ENCODE results near the gene TP73. TPM values are rescaled to one million over a fixed set of nuclear protein-coding genes. Genes with fewer than 3 reads are reported as not detected.

TP73 gene
- total RNA-seq, 1 experiment from 2014 or later = 0.82 TPM

- CTCF ChIA-PET = interaction anchor here (0.8 kb wide), 2 partner anchors 29 to 42 kb away, joined by 3 read pairs; no protein-coding TSS in a partner anchor
- Mint-ChIP-seq H3K27ac (ENCODE audit: low read depth, unreplicated experiment) (no peak overlapping the region), H3K27me3 (ENCODE audit: insufficient read depth, unreplicated experiment) (peaks cover 11% of the 10 kb centered on the region), H3K4me3 (ENCODE audit: unreplicated experiment) (no peak overlapping the region), H3K4me1 (ENCODE audit: insufficient read depth, unreplicated experiment) (peaks cover 10% of the 10 kb centered on the region), H3K9me3 (ENCODE audit: unreplicated experiment) (no peaks in the 10 kb centered on the region), H3K36me3 (ENCODE audit: insufficient read depth, unreplicated experiment) (no peaks in the 10 kb centered on the region)
- no TSS peak for BruUV-seq (replicated peaks)
- POLR2A ChIA-PET = no interaction called here
- DNase-seq (ENCODE audit: unreplicated experiment) = no peak
- no peak for TF ChIP-seq CTCF (IDR thresholded peaks at IDR 0.05; ENCODE audit: unreplicated experiment)
- intact Hi-C loops (cut with micrococcal nuclease) = no loop called here
Observed at GRCh38 chr1:3681898-3682806, 29.8 kb downstream of the TP73 start.

DNA sequence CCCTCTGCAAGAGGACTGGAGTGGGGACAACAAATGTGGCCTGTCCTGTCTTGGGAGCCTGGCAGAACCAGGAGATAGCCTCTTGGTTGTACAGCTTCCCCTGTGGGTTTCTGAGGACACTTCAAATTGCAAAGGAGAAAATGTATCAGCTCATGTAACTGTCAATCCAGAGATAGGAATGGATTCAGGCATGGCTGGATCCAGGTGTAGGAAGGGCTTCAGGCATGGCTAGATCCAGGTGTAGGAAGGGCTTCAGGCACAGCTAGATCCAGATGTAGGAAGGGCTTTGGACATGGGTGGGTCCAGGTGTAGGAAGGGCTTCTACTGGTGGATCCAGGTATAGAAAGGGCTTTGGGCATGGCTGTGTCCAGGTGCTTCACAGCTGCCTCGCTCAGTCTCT lies 30.9 kb downstream of the TP73 start:
- ChIA-PET CTCF (no interaction called here), POLR2A (no interaction called here)
- Mint-ChIP-seq H3K27ac (ENCODE audit: low read depth, unreplicated experiment) (no peak overlapping the region), H3K9me3 (ENCODE audit: unreplicated experiment) (no peaks in the 10 kb centered on the region), H3K4me3 (ENCODE audit: unreplicated experiment) (no peak overlapping the region), H3K4me1 (ENCODE audit: insufficient read depth, unreplicated experiment) (peaks cover 10% of the 10 kb centered on the region), H3K36me3 (ENCODE audit: insufficient read depth, unreplicated experiment) (no peaks in the 10 kb centered on the region), H3K27me3 (ENCODE audit: insufficient read depth, unreplicated experiment) (peaks cover 11% of the 10 kb centered on the region)
- no peak for DNase-seq (ENCODE audit: unreplicated experiment)
- no peak for TF ChIP-seq CTCF (IDR thresholded peaks at IDR 0.05; ENCODE audit: unreplicated experiment)
- BruUV-seq (replicated peaks) = no TSS peak
- intact Hi-C loops (cut with micrococcal nuclease) = no loop called here

DNA sequence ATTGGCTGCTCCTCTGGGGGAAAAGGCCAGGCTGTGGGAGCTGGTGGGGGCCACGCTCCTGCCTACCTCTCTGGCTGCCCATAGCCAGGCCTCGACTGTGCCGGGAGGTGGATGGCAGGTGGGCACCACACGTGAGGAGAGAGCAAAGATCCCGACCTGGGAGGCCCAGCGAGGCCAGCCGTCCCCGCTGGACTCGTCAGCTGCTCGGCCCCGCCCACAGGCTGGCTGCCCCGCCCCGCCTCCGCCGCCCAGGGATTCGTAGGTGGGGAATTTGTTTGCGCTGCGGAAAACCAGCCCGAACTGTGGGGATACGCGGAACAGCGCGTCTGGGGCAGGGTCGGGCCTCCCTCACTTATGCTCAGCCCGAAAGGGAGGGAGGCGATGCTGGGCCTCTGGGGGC lies 31.7 kb downstream of the TP73 start:
- Mint-ChIP-seq H3K4me3 (ENCODE audit: unreplicated experiment) (no peak overlapping the region), H3K27me3 (ENCODE audit: insufficient read depth, unreplicated experiment) (peaks cover 9% of the 10 kb centered on the region), H3K36me3 (ENCODE audit: insufficient read depth, unreplicated experiment) (no peaks in the 10 kb centered on the region), H3K27ac (ENCODE audit: low read depth, unreplicated experiment) (no peak overlapping the region), H3K9me3 (ENCODE audit: unreplicated experiment) (no peaks in the 10 kb centered on the region), H3K4me1 (ENCODE audit: insufficient read depth, unreplicated experiment) (peaks cover 10% of the 10 kb centered on the region)
- BruUV-seq (replicated peaks) = no TSS peak
- ChIA-PET CTCF (no interaction called here), POLR2A (no interaction called here)
- TF ChIP-seq CTCF (IDR thresholded peaks at IDR 0.05; ENCODE audit: unreplicated experiment) = no peak
- intact Hi-C loops (cut with micrococcal nuclease) = no loop called here
- no peak for DNase-seq (ENCODE audit: unreplicated experiment)

DNA sequence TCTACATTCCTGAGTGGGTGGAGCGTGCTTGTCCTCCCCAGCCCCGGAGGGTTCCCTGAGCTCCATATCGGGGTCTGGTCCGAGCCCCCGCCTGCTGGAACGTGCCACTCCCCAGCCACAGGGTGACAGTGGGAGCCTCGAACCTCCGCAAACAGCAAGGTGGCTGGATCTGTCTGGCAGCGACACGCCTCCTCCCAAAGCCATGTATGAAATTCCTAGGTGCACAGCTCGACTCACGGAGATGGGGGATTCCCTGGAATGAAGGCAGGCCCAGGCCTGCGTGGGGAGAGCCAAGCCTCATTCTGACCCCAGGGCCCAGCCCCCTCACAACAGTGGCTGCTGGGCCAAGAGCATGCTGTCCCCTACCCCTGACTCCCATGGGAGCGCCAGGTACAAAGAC lies 32.9 kb downstream of the TP73 start:
- H3K9me3 Mint-ChIP-seq (ENCODE audit: unreplicated experiment) = no peaks in the 10 kb centered on the region
- POLR2A ChIA-PET = no interaction called here
- CTCF ChIA-PET = interaction anchor here (0.6 kb wide), 1 partner anchor 112 kb away, joined by 3 read pairs; no protein-coding TSS in a partner anchor
- intact Hi-C loops (cut with micrococcal nuclease) = no loop called here
- no peak overlapping the region for H3K27ac Mint-ChIP-seq (ENCODE audit: low read depth, unreplicated experiment)
- no TSS peak for BruUV-seq (replicated peaks)
- DNase-seq (ENCODE audit: unreplicated experiment) = peak; percentile 42
- no peak overlapping the region for H3K4me3 Mint-ChIP-seq (ENCODE audit: unreplicated experiment)
- no peaks in the 10 kb centered on the region for H3K27me3 Mint-ChIP-seq (ENCODE audit: insufficient read depth, unreplicated experiment)
- H3K4me1 Mint-ChIP-seq (ENCODE audit: insufficient read depth, unreplicated experiment) = peaks cover under 1% of the 10 kb centered on the region
- H3K36me3 Mint-ChIP-seq (ENCODE audit: insufficient read depth, unreplicated experiment) = peaks cover 7% of the 10 kb centered on the region
- no peak for TF ChIP-seq CTCF (IDR thresholded peaks at IDR 0.05; ENCODE audit: unreplicated experiment)
